H1 (cell line): ENCODE data around the gene MPZL3. TPM values are rescaled to one million over a fixed set of nuclear protein-coding genes. Genes with fewer than 3 reads are reported as not detected.
A peak's percentile ranks its signal among the peaks of the same experiment; 100 is the strongest.

ENCODE experiments used
- CTCF ChIA-PET: fragments of 300-600 bp; sonication (Branson Sonifier 250); formaldehyde crosslinking; loops from one replicate; lab custom pipeline; 2021; ENCODE audit not compliant: partially characterized antibody; lab: Charles Lee
- POLR2A ChIA-PET: fragments of 300-600 bp; sonication (Branson Sonifier 250); formaldehyde crosslinking; loops from one replicate; lab custom pipeline; 2021; ENCODE audit warnings: inconsistent platforms; ENCODE audit not compliant: partially characterized antibody; lab: Charles Lee
- DNase-seq, 2 experiments: peaks; one replicate each; pipeline versions ENCODE4 v3.0.0 to v3.0.0-alpha.2; 2010 to 2022; ENCODE audit warnings: low spot score in 2 of 2, low read depth in 1 of 2, mixed read lengths in 1 of 2
- FAIRE-seq: peaks from 2 replicates; lab custom pipeline; 2011; peaks lifted over from hg19 to GRCh38; lab: Jason Lieb, UNC
- H2AFZ ChIP-seq: 2 replicates; pipeline ENCODE4 v1.8.1; 2012; ENCODE audit warnings: low read length, inconsistent platforms
- H2AK5ac ChIP-seq: 2 replicates; pipeline ENCODE4 v1.6.1; 2013; ENCODE audit warnings: low read depth, low read length
- H2BK120ac ChIP-seq: replicated peaks from 2 replicates; pipeline ENCODE3; 2013; ENCODE audit warnings: low read depth, low read length, inconsistent platforms
- H2BK12ac ChIP-seq: 2 replicates; pipeline ENCODE4 v1.6.1; 2013; ENCODE audit warnings: low read depth, low read length
- H2BK15ac ChIP-seq: 2 replicates; pipeline ENCODE4 v1.6.1; 2013; ENCODE audit warnings: low read length
- H2BK20ac ChIP-seq: 2 replicates; pipeline ENCODE4 v1.6.1; 2013; ENCODE audit warnings: low read length
- H2BK5ac ChIP-seq: 2 replicates; pipeline ENCODE4 v1.6.1; 2013; ENCODE audit warnings: low read depth, low read length
- H3K14ac ChIP-seq: 2 replicates; pipeline ENCODE4 v1.6.1; 2013; ENCODE audit warnings: inconsistent platforms; ENCODE audit not compliant: insufficient read length
- H3K18ac ChIP-seq: 2 replicates; pipeline ENCODE4 v1.6.1; 2013; ENCODE audit warnings: low read length; ENCODE audit errors: extremely low read depth
- H3K23ac ChIP-seq: 2 replicates; pipeline ENCODE4 v1.6.1; 2013; ENCODE audit warnings: inconsistent platforms; ENCODE audit not compliant: insufficient read length
- H3K23me2 ChIP-seq: 2 replicates; pipeline ENCODE4 v1.6.1; 2013; ENCODE audit warnings: low read depth, low read length
- H3K27ac ChIP-seq: 2 replicates; pipeline ENCODE4 v1.6.1; 2011; ENCODE audit warnings: low read depth, low read length, inconsistent platforms
- H3K27me3 ChIP-seq, 4 experiments: replicated peaks in 1 of 4; 1 replicate in 1 of 4; 2 replicates in 3 of 4; pipeline versions ENCODE4 v1.6.1 to v1.8.1; 2011 to 2013; ENCODE audit warnings: low read length in 3 of 4, mild to moderate bottlenecking in 3 of 4, inconsistent platforms in 2 of 4, mixed read lengths in 2 of 4, moderate library complexity in 1 of 4; ENCODE audit not compliant: control insufficient read depth in 3 of 4, insufficient read depth in 3 of 4; ENCODE audit errors: extremely low read depth in 1 of 4
- H3K36me3 ChIP-seq, 4 experiments: 2 replicates each; pipeline versions ENCODE4 v1.6.1 to v1.8.1; 2011 to 2013; ENCODE audit warnings: mild to moderate bottlenecking in 4 of 4, low read length in 3 of 4, moderate library complexity in 2 of 4, control low read depth in 1 of 4, inconsistent platforms in 1 of 4; ENCODE audit not compliant: insufficient read depth in 4 of 4, control insufficient read depth in 2 of 4
- H3K4ac ChIP-seq: replicated peaks from 2 replicates; pipeline ENCODE3; 2013; ENCODE audit warnings: low read length, low read depth, mixed read lengths, inconsistent platforms; ENCODE audit not compliant: insufficient read length
- H3K4me1 ChIP-seq, 4 experiments: replicated peaks in 1 of 4; 1 replicate in 1 of 4; 2 replicates in 3 of 4; pipeline versions ENCODE4 v1.6.1 to v1.8.1; 2011 to 2013; ENCODE audit warnings: low read length in 3 of 4, inconsistent platforms in 2 of 4, mixed read lengths in 1 of 4; ENCODE audit not compliant: insufficient read depth in 4 of 4, control insufficient read depth in 3 of 4
- H3K4me2 ChIP-seq, 2 experiments: 2 replicates each; pipeline versions ENCODE4 v1.6.1 to v1.8.1; 2011 to 2013; ENCODE audit warnings: low read depth in 2 of 2, low read length in 2 of 2, control low read depth in 1 of 2, inconsistent platforms in 1 of 2, mild to moderate bottlenecking in 1 of 2; ENCODE audit not compliant: insufficient read depth in 1 of 2
- H3K4me3 ChIP-seq, 4 experiments: fragments of 200-600, 300-600 bp in 1 of 4; sonication (generic), shearing (Covaris generic), sonication (Bioruptor Twin) in 1 of 4; 2 replicates each; pipeline versions ENCODE4 v1.5.1 to v1.8.1; 2011 to 2016; ENCODE audit warnings: low read length in 4 of 4, low read depth in 3 of 4, control low read depth in 2 of 4, inconsistent platforms in 2 of 4, mild to moderate bottlenecking in 2 of 4, mixed read lengths in 1 of 4, moderate library complexity in 1 of 4; ENCODE audit not compliant: insufficient read depth in 2 of 4; ENCODE audit errors: extremely low read depth in 1 of 4
- H3K56ac ChIP-seq: replicated peaks from 2 replicates; pipeline ENCODE3; 2013; ENCODE audit warnings: low read depth, mild to moderate bottlenecking, mixed read lengths, low read length, inconsistent platforms; ENCODE audit not compliant: insufficient read length
- H3K79me1 ChIP-seq: 2 replicates; pipeline ENCODE4 v1.6.1; 2013; ENCODE audit warnings: low read depth, low read length, control low read depth
- H3K79me2 ChIP-seq, 2 experiments: 2 replicates each; pipeline versions ENCODE4 v1.6.1 to v1.8.1; 2012 to 2013; ENCODE audit warnings: low read length in 2 of 2, mild to moderate bottlenecking in 2 of 2, inconsistent platforms in 1 of 2; ENCODE audit not compliant: insufficient read depth in 2 of 2, control insufficient read depth in 1 of 2
- H3K9ac ChIP-seq, 4 experiments: replicated peaks in 1 of 4; 1 replicate in 1 of 4; 2 replicates in 3 of 4; pipeline versions ENCODE4 v1.6.1 to v1.8.1; 2011 to 2013; ENCODE audit warnings: low read depth in 3 of 4, low read length in 3 of 4, control low read depth in 2 of 4, mild to moderate bottlenecking in 2 of 4, moderate library complexity in 2 of 4, inconsistent platforms in 1 of 4; ENCODE audit errors: extremely low read depth in 1 of 4
- H3K9me3 ChIP-seq, 2 experiments: 2 replicates each; pipeline versions ENCODE4 v1.6.1 to v1.8.1; 2012 to 2013; ENCODE audit warnings: mild to moderate bottlenecking in 2 of 2, moderate library complexity in 2 of 2, control low read depth in 1 of 2, inconsistent platforms in 1 of 2, low read depth in 1 of 2, low read length in 1 of 2, mixed read lengths in 1 of 2; ENCODE audit not compliant: insufficient read depth in 2 of 2
- H4K20me1 ChIP-seq, 2 experiments: replicated peaks in 1 of 2; 2 replicates each; pipeline versions ENCODE3 to v1.8.1; 2011 to 2013; ENCODE audit warnings: inconsistent platforms in 2 of 2, low read length in 2 of 2, mild to moderate bottlenecking in 1 of 2; ENCODE audit not compliant: insufficient read depth in 2 of 2, control insufficient read depth in 1 of 2
- H4K5ac ChIP-seq: 2 replicates; pipeline ENCODE4 v1.6.1; 2013; ENCODE audit warnings: low read length, low read depth, mixed read lengths, inconsistent platforms; ENCODE audit not compliant: insufficient read length
- H4K8ac ChIP-seq: 2 replicates; pipeline ENCODE4 v1.8.0; 2013; ENCODE audit warnings: mild to moderate bottlenecking, moderate library complexity, low read length, inconsistent platforms; ENCODE audit not compliant: insufficient read depth; ENCODE audit errors: extremely low read depth
- H4K91ac ChIP-seq: replicated peaks from 2 replicates; pipeline ENCODE3; 2013; ENCODE audit warnings: low read length, mixed read lengths, inconsistent platforms; ENCODE audit not compliant: insufficient read length
- ASH2L ChIP-seq: fragments of 200-600, 300-600 bp; sonication (generic); IDR thresholded peaks from one replicate; pipeline ENCODE4 v1.7.1; 2017; ENCODE audit warnings: low read length
- BCL11A ChIP-seq, 2 experiments: IDR thresholded peaks; one replicate each; pipeline ENCODE4 v1.6.1; 2011; ENCODE audit warnings: low read depth in 2 of 2, low read length in 2 of 2, mild to moderate bottlenecking in 2 of 2
- FOSL1 ChIP-seq: IDR thresholded peaks from 2 replicates; pipeline ENCODE4 v1.6.1; 2011; ENCODE audit warnings: mild to moderate bottlenecking, low read depth, low read length, moderate library complexity; ENCODE audit not compliant: insufficient read depth
- KDM4A ChIP-seq: IDR thresholded peaks from one replicate; pipeline ENCODE4 v1.7.1; 2012; ENCODE audit warnings: low read depth, mild to moderate bottlenecking, moderate library complexity, low read length, inconsistent platforms; ENCODE audit not compliant: severe bottlenecking
- KDM5A ChIP-seq: fragments of 200-600 bp; IDR thresholded peaks from 2 replicates; pipeline ENCODE4 v1.7.1; 2012; ENCODE audit warnings: mild to moderate bottlenecking, low read length, inconsistent platforms, mixed read lengths
- SIN3A ChIP-seq, 2 experiments: IDR thresholded peaks in 1 of 2; conservative IDR thresholded peaks in 1 of 2; 2 replicates each; pipeline ENCODE4 v1.6.1; 2011 to 2012; ENCODE audit warnings: low read length in 2 of 2, improper control_type of control experiment in 1 of 2, low read depth in 1 of 2, mild to moderate bottlenecking in 1 of 2
- TAF1 ChIP-seq: IDR thresholded peaks from 2 replicates; pipeline ENCODE4 v1.6.1; 2011; ENCODE audit warnings: mild to moderate bottlenecking, low read depth, low read length
- WGBS, 2 experiments: shearing (Covaris generic) in 1 of 2; methylation state at CpG; one replicate each; pipeline versions ENCODE4 v1.1.6 to v1.1.7; 2013 to 2015; ENCODE audit warnings: low lambda C conversion rate in 2 of 2, mixed read lengths in 2 of 2, inconsistent platforms in 1 of 2, low coverage in 1 of 2, missing lambda C conversion rate in 1 of 2; ENCODE audit not compliant: insufficient replicate concordance in 2 of 2, insufficient coverage in 1 of 2, insufficient read length in 1 of 2; ENCODE audit errors: extremely low coverage in 1 of 2, missing lambda C conversion rate in 1 of 2; 5-methylcytosine and 5-hydroxymethylcytosine counted together
- polyA plus RNA-seq, 7 experiments: library from polyadenylated mRNA; depleted of rRNA in 3 of 7; stranded (reverse) in 5 of 7; unstranded in 2 of 7; fragments of >200 nt in 5 of 7; fragments of 200-250 nt in 2 of 7; gene quantifications; 1 replicate in 5 of 7; 2 replicates in 1 of 7; 4 replicates in 1 of 7; pipeline versions ENCODE4 v1.2.1 to v1.2.3, GENCODE V29; 2011 to 2013; ENCODE audit warnings: missing spikeins in 2 of 7, mixed read lengths in 2 of 7
- total RNA-seq: library from RNA; stranded (reverse); fragmentation: NEBNext Ultra II Directional; extraction: Animal tissue kit (Norgen Biotek cat#: 25700); gene quantifications from 2 replicates; pipeline ENCODE4 v1.2.1, GENCODE V29; 2021
- TF ChIP-seq, protein P1 (sequence below): IDR thresholded peaks from 2 replicates; pipeline ENCODE4 v1.6.1; 2012; ENCODE audit warnings: inconsistent platforms

Gene MPZL3
- total and polyA plus RNA-seq, 2 of the 8 experiments (the other 6 are each of a cell fraction or from before 2014, with no cell fraction given): 1.1 to 3.9 TPM

DNA sequence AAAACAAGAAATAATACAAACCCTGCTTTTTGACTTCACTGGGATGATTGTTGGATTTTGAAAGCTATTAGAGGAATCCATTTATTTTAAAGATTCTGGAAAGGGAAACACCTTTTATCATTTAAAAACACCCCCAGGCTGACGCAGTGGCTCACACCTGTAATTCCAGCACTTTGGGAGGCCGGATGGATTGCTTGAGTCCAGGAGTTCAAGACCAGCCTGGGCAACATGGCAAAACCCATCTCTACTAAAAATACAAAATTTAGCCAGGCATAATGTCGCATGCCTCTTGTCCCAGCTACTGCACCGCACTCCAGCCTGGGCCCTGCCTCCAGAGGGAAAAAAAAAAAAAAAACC lies 75.4 kb downstream of the MPZL3 start:
- Histone ChIP-seq H3K4me1 (peaks cover 7 to 30% (median 19%) of the 10 kb centered on the region in 4 experiments), H3K4me2 (peak overlapping the region in 1 of 2 experiments; percentile 94; a peak in 1 of 4 replicates), H3K27ac (no peak overlapping the region), H4K91ac (no peak overlapping the region), H3K4me3 (peak overlapping the region in 1 of 4 experiments; percentile 74; a peak in 1 of 8 replicates), H3K56ac (no peak overlapping the region), H2BK12ac (no peak overlapping the region), H3K79me2 (no peaks in the 10 kb centered on the region), H4K8ac (no peak overlapping the region), H2AFZ (no peak overlapping the region), H3K23ac (no peak overlapping the region), H4K20me1 (no peaks in the 10 kb centered on the region), H3K14ac (no peak overlapping the region), H3K27me3 (peaks cover 0 to 41% (median 38%) of the 10 kb centered on the region in 4 experiments; a peak in 6 of 7 replicates), H3K18ac (no peak overlapping the region), H4K5ac (no peak overlapping the region), H3K79me1 (no peaks in the 10 kb centered on the region), H3K36me3 (no peaks in the 10 kb centered on the region), H2BK5ac (no peak overlapping the region), H3K9me3 (no peaks in the 10 kb centered on the region), H3K9ac (no peak overlapping the region), H2BK120ac (no peak overlapping the region), H2AK5ac (no peak overlapping the region), H2BK20ac (no peak overlapping the region), H3K4ac (no peak overlapping the region), H2BK15ac (no peak overlapping the region), H3K23me2 (peaks cover 10% of the 10 kb centered on the region)
- ChIA-PET CTCF (interaction anchor here (0.6 to 2.3 kb wide), 3 partner anchors 20 to 214 kb away, joined by 4 to 15 read pairs (median 4); no protein-coding TSS in a partner anchor), POLR2A (interaction anchor here (1.2 kb wide), 1 partner anchor 28 kb away, joined by 3 read pairs; no protein-coding TSS in a partner anchor)
- 86% methylated on average over 4 of the region's 4 CpGs; no CpG with 5 or more reads in 1 of the 2 experiments for WGBS, 2 experiments
- FAIRE-seq (no peak), DNase-seq (no peak)
- TF ChIP-seq, protein P1, sequence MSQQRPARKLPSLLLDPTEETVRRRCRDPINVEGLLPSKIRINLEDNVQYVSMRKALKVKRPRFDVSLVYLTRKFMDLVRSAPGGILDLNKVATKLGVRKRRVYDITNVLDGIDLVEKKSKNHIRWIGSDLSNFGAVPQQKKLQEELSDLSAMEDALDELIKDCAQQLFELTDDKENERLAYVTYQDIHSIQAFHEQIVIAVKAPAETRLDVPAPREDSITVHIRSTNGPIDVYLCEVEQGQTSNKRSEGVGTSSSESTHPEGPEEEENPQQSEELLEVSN: no peak
- TF ChIP-seq TAF1 (no peak), KDM5A (no peak), BCL11A (IDR thresholded peaks at IDR 0.05; ENCODE audit: low read depth in 2 of 2, low read length in 2 of 2) (no peak), ASH2L (no peak), FOSL1 (no peak), SIN3A (conservative IDR thresholded peaks at IDR 0.05 in 1 of 2, IDR thresholded peaks at IDR 0.05 in 1 of 2; ENCODE audit: low read depth in 1 of 2, low read length in 2 of 2) (no peak), KDM4A (no peak)
